ENCODE data around the gene RPS26. TPM values are rescaled to one million over a fixed set of nuclear protein-coding genes. Genes with fewer than 3 reads are reported as not detected.

RPS26 gene
- polyA plus RNA-seq, 3 donors from 2014 or later = 294 to 705 (median 698) TPM

DNA sequence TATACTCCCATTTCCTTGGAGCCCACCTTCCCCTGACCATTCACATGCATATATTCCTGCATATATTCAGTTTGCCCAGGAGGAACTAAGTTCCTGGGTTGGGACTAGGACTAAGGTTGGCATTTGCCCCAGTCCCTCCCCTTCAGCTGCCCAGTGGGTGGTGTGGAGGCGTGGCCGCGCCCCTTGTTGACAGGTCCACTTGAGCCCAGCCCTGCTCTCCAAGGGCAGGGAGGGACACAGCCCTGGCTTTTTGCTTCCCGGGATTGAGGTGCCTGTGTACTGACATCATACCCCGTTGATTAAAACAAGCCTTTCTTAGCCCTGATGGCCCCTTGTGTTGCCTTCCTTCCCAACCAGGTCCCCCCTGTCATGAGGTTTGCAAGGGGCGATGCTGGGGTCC, 45.5 kb downstream of the RPS26 start:
- Mint-ChIP-seq H3K27ac (no peak overlapping the region), H3K36me3 (no peaks in the 10 kb centered on the region), H3K9me3 (no peaks in the 10 kb centered on the region), H3K4me3 (no peak overlapping the region), H3K4me1 (no peaks in the 10 kb centered on the region), H3K27me3 (ENCODE audit: low read depth in 3 of 3) (peaks cover 0 to 4% (median 0%) of the 10 kb centered on the region in 3 donors)
- no peak for DNase-seq

Other genes with a start within 250 kb of the RPS26 start
- 100 to 1,000 TPM; 115 to 157 (median 132) TPM for gene SARNP, start 224.2 kb upstream of the RPS26 start, polyA plus RNA-seq
- gene ORMDL2, start 223.9 kb upstream of the RPS26 start, polyA plus RNA-seq = 100 to 1,000 TPM; 104 to 163 (median 147) TPM
- 10 to 100 TPM; 36.7 to 51.4 (median 51.1) TPM for gene DNAJC14, start 212.3 kb upstream of the RPS26 start, polyA plus RNA-seq
- gene MMP19, start 199.0 kb upstream of the RPS26 start, polyA plus RNA-seq = under 1 TPM in 1 of 3 donors, not detected in 2; 0.10 TPM
- 10 to 100 TPM; 41.2 to 66.3 (median 54.2) TPM for gene PYM1, start 114.0 kb upstream of the RPS26 start, polyA plus RNA-seq
- 10 to 100 TPM; 14.9 to 38.1 (median 19.7) TPM for gene DGKA, start 110.8 kb upstream of the RPS26 start, polyA plus RNA-seq
- gene PMEL, start 75.9 kb upstream of the RPS26 start, polyA plus RNA-seq = under 1 TPM in 1 of 3 donors, not detected in 2; 0.44 TPM
- gene CDK2, start 75.1 kb upstream of the RPS26 start, polyA plus RNA-seq = 10 to 100 TPM; 11.6 to 27.7 (median 13.4) TPM
- 10 to 100 TPM; 54.6 to 80.6 (median 76.9) TPM for gene RAB5B, start 67.8 kb upstream of the RPS26 start, polyA plus RNA-seq
- 1 to 10 TPM; 3.5 to 5.9 (median 5.9) TPM for gene SUOX, start 44.6 kb upstream of the RPS26 start, polyA plus RNA-seq
- 1 to 10 TPM in 1 of 3 donors, not detected in 2; 1.0 TPM for gene IKZF4, start 20.9 kb upstream of the RPS26 start, polyA plus RNA-seq
- not detected for gene ERBB3, start 38.2 kb downstream of the RPS26 start, polyA plus RNA-seq
- gene PA2G4, start 62.6 kb downstream of the RPS26 start, polyA plus RNA-seq = 100 to 1,000 TPM; 192 to 222 (median 214) TPM
- gene RPL41, start 74.7 kb downstream of the RPS26 start, polyA plus RNA-seq = 1,000 to 10,000 TPM; 2,591 to 7,233 (median 3,803) TPM
- 1 to 10 TPM in 2 of 3 donors, under 1 TPM in 1; 0.86 to 4.2 (median 1.3) TPM for gene ZC3H10, start 76.3 kb downstream of the RPS26 start, polyA plus RNA-seq
- 100 to 1,000 TPM; 217 to 502 (median 273) TPM for gene ESYT1, start 86.3 kb downstream of the RPS26 start, polyA plus RNA-seq
- 10 to 100 TPM in 1 of 3 donors, 1 to 10 TPM in 2; 1.5 to 12.9 (median 9.3) TPM for gene MYL6B, start 110.7 kb downstream of the RPS26 start, polyA plus RNA-seq
- 1,000 to 10,000 TPM; 2,998 to 5,712 (median 4,230) TPM for gene MYL6, start 116.4 kb downstream of the RPS26 start, polyA plus RNA-seq
- gene SMARCC2, start 147.6 kb downstream of the RPS26 start, polyA plus RNA-seq = 100 to 1,000 TPM in 1 of 3 donors, 10 to 100 TPM in 2; 25.7 to 118 (median 43.7) TPM
- gene RNF41, start 180.0 kb downstream of the RPS26 start, polyA plus RNA-seq = 10 to 100 TPM; 49.0 to 55.1 (median 49.3) TPM
- gene NABP2, start 182.4 kb downstream of the RPS26 start, polyA plus RNA-seq = 1 to 10 TPM; 3.2 to 8.8 (median 6.8) TPM
- not detected for gene SLC39A5, start 188.1 kb downstream of the RPS26 start, polyA plus RNA-seq
- gene ANKRD52, start 216.5 kb downstream of the RPS26 start, polyA plus RNA-seq = 10 to 100 TPM in 1 of 3 donors, 1 to 10 TPM in 2; 3.2 to 23.3 (median 3.7) TPM
- gene COQ10A, start 225.0 kb downstream of the RPS26 start, polyA plus RNA-seq = 10 to 100 TPM; 12.0 to 18.6 (median 18.3) TPM